KMS-11 (cell line): ENCODE results near the gene C4orf50.

ENCODE experiments used
- H2AFZ ChIP-seq: fragments of 200-600 bp; sonication (generic); 2 replicates; pipeline ENCODE4 v1.6.1; 2016; ENCODE audit warnings: antibody characterized with exemption, mixed run types, low read depth
- H3K27ac ChIP-seq: fragments of 200-600 bp; sonication (generic); 2 replicates; pipeline ENCODE4 v1.6.1; 2016; ENCODE audit warnings: mild to moderate bottlenecking, mixed run types
- H3K27me3 ChIP-seq: fragments of 200-600 bp; sonication (generic); 2 replicates; pipeline ENCODE4 v1.6.1; 2017; ENCODE audit warnings: mild to moderate bottlenecking, low read depth, mixed run types, moderate library complexity; ENCODE audit not compliant: insufficient read depth
- H3K36me3 ChIP-seq: fragments of 200-600 bp; sonication (generic); 2 replicates; pipeline ENCODE4 v1.6.1; 2017; ENCODE audit warnings: mild to moderate bottlenecking, mixed run types; ENCODE audit not compliant: insufficient read depth
- H3K4me1 ChIP-seq: fragments of 200-600 bp; sonication (generic); 2 replicates; pipeline ENCODE4 v1.6.1; 2016; ENCODE audit warnings: mild to moderate bottlenecking, low read depth, mixed run types; ENCODE audit not compliant: poor library complexity, severe bottlenecking
- H3K4me2 ChIP-seq: fragments of 200-600 bp; sonication (generic); 2 replicates; pipeline ENCODE4 v1.7.0; 2016; ENCODE audit warnings: mild to moderate bottlenecking, mixed run types
- H3K4me3 ChIP-seq: fragments of 200-600 bp; sonication (generic); IDR thresholded peaks from 2 replicates; pipeline ENCODE4 v1.6.1; 2017; ENCODE audit warnings: low read depth, low read length, mixed read lengths; ENCODE audit not compliant: insufficient read depth
- H3K79me2 ChIP-seq: fragments of 200-600 bp; sonication (generic); 2 replicates; pipeline ENCODE4 v1.6.1; 2016; ENCODE audit warnings: low read depth, mixed run types; ENCODE audit not compliant: insufficient read depth
- H3K9ac ChIP-seq: fragments of 200-600 bp; sonication (generic); 2 replicates; pipeline ENCODE4 v1.6.1; 2016; ENCODE audit warnings: mild to moderate bottlenecking, mixed run types
- H4K20me1 ChIP-seq: fragments of 200-600 bp; sonication (generic); 2 replicates; pipeline ENCODE4 v1.6.1; 2016; ENCODE audit warnings: mild to moderate bottlenecking, mixed run types; ENCODE audit not compliant: insufficient read depth
- CTCF ChIP-seq: fragments of 200-600 bp; sonication (generic); conservative IDR thresholded peaks from 2 replicates; pipeline ENCODE4 v1.6.1; 2017; ENCODE audit warnings: low read depth, mild to moderate bottlenecking, antibody characterized with exemption, low read length, moderate library complexity, mixed read lengths

C4orf50 gene

GRCh38 chr4:5940470-5941203 is 77.6 kb downstream of the C4orf50 start:
- H3K4me1 ChIP-seq = no peaks in the 10 kb centered on the region
- H3K79me2 ChIP-seq = no peaks in the 10 kb centered on the region
- no peaks in the 10 kb centered on the region for H3K36me3 ChIP-seq
- no peaks in the 10 kb centered on the region for H4K20me1 ChIP-seq
- H3K27me3 ChIP-seq = no peaks in the 10 kb centered on the region
- TF ChIP-seq CTCF = no peak
- H3K4me3 ChIP-seq = no peak overlapping the region
- no peak overlapping the region for H3K27ac ChIP-seq
- no peak overlapping the region for H3K4me2 ChIP-seq
- no peak overlapping the region for H3K9ac ChIP-seq
- H2AFZ ChIP-seq = no peak overlapping the region

- Histone ChIP-seq H2AFZ (no peak overlapping the region), H3K4me3 (no peak overlapping the region), H3K4me2 (no peak overlapping the region), H3K36me3 (no peaks in the 10 kb centered on the region), H3K27me3 (no peaks in the 10 kb centered on the region), H3K9ac (no peak overlapping the region), H3K27ac (no peak overlapping the region), H3K79me2 (no peaks in the 10 kb centered on the region), H4K20me1 (no peaks in the 10 kb centered on the region), H3K4me1 (no peaks in the 10 kb centered on the region)
- no peak for TF ChIP-seq CTCF
Measured at GRCh38 chr4:5933996-5934831, 84.0 kb downstream of the C4orf50 start.

- no peak overlapping the region for H3K4me3 ChIP-seq
- no peak overlapping the region for H3K4me2 ChIP-seq
- no peaks in the 10 kb centered on the region for H3K4me1 ChIP-seq
- H3K27me3 ChIP-seq = no peaks in the 10 kb centered on the region
- no peak for TF ChIP-seq CTCF
- no peaks in the 10 kb centered on the region for H3K79me2 ChIP-seq
- H3K27ac ChIP-seq = no peak overlapping the region
- no peak overlapping the region for H3K9ac ChIP-seq
- no peaks in the 10 kb centered on the region for H3K36me3 ChIP-seq
- no peaks in the 10 kb centered on the region for H4K20me1 ChIP-seq
- no peak overlapping the region for H2AFZ ChIP-seq
Measured at GRCh38 chr4:5933116-5933515, 85.1 kb downstream of the C4orf50 start.

GRCh38 chr4:5932035-5932568 is 86.1 kb downstream of the C4orf50 start:
- Histone ChIP-seq H3K9ac (no peak overlapping the region), H3K4me2 (no peak overlapping the region), H3K36me3 (no peaks in the 10 kb centered on the region), H4K20me1 (no peaks in the 10 kb centered on the region), H3K79me2 (no peaks in the 10 kb centered on the region), H2AFZ (no peak overlapping the region), H3K27ac (no peak overlapping the region), H3K4me1 (no peaks in the 10 kb centered on the region), H3K27me3 (no peaks in the 10 kb centered on the region), H3K4me3 (no peak overlapping the region)
- TF ChIP-seq CTCF = no peak
